Uterus (tissue), 4 donors: Measurements from ENCODE around the gene PCDH10. TPM values are rescaled to one million over a fixed set of nuclear protein-coding genes. Genes with fewer than 3 reads are reported as not detected.

Source experiments
- DNase-seq, 2 donors: peaks; one replicate each; pipeline ENCODE4 v3.0.0-alpha.2; 2019 to 2020
- H3K27ac ChIP-seq, 2 donors: fragments of 200-600 bp; sonication (generic); 1 replicate in 1 of 2; 2 replicates in 1 of 2; pipeline ENCODE4 v1.5.1; 2016 to 2018
- H3K27me3 ChIP-seq, 2 donors: fragments of 200-600 bp; sonication (generic); one replicate each; pipeline ENCODE4 v1.5.1; 2018 to 2019; ENCODE audit warnings: control low read depth in 1 of 2
- H3K36me3 ChIP-seq, 2 donors: fragments of 200-600 bp; sonication (generic); one replicate each; pipeline ENCODE4 v1.5.1; 2019; ENCODE audit warnings: control low read depth in 1 of 2
- H3K4me1 ChIP-seq, 2 donors: fragments of 200-600 bp; sonication (generic); one replicate each; pipeline ENCODE4 v1.5.1; 2018 to 2019; ENCODE audit warnings: control low read depth in 1 of 2
- H3K4me3 ChIP-seq, 2 donors: fragments of 200-600 bp; sonication (generic); 1 replicate in 1 of 2; 2 replicates in 1 of 2; pipeline ENCODE4 v1.5.1; 2018 to 2019; ENCODE audit warnings: mild to moderate bottlenecking in 1 of 2
- H3K9me3 ChIP-seq, 2 donors: fragments of 200-600 bp; sonication (generic); one replicate each; pipeline ENCODE4 v1.5.1; 2019; ENCODE audit warnings: control low read depth in 1 of 2
- POLR2A ChIP-seq, 2 donors: fragments of 450-650 bp; IDR thresholded peaks; one replicate each; pipeline ENCODE4 v1.6.1; 2016; ENCODE audit warnings: antibody characterized with exemption in 2 of 2, mild to moderate bottlenecking in 1 of 2, moderate library complexity in 1 of 2
- intact Hi-C: fragments of 100-400 bp; cut with DNase I; formaldehyde crosslinking; loops from one replicate; pipeline ENCODE4 v1.15.1; 2023; ENCODE audit warnings: low total_unique reads
- total RNA-seq, 4 donors: library from RNA; depleted of rRNA in 3 of 4; stranded (reverse); fragments of >200 nt in 3 of 4; gene quantifications; one replicate each; pipeline versions ENCODE4 v1.1.0 to v1.2.4, GENCODE V29; 2014 to 2023
- TF ChIP-seq, protein P1 (sequence below), 4 experiments: fragments of 200-600 bp in 2 of 4; fragments of 450-650 bp in 2 of 4; sonication (generic) in 2 of 4; IDR thresholded peaks; one replicate each; pipeline ENCODE4 v1.5.1; 2016 to 2019; ENCODE audit warnings: antibody characterized with exemption in 4 of 4, mild to moderate bottlenecking in 2 of 4, moderate library complexity in 1 of 4
- donor health status: DM: yes; HTN: yes; CAD: no.

The PCDH10 gene
- total RNA-seq, 4 donors from 2014 or later: 0.29 to 19.6 (median 3.1) TPM; not detected in 1

DNA sequence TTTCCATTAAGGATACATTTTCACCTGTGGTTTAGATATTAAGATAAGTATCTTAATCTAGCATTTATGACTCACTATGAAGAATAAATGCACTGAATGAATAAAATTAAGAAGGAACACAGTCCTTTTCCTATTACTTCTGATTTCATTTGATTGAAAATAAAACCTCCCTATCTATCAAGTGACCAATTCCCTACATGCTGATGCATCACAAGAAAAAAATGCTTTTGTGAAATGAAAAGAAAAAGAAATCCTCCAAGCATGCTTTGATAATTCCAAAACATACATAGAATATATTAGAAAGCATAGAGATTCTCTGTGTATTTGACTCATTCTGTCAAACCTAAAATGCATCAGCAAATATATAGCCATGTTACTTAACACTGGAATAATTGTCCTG is 37.1 kb downstream of the PCDH10 start:
- no peak overlapping the region for H3K27ac ChIP-seq
- H3K4me3 ChIP-seq: no peak overlapping the region
- DNase-seq: no peak
- no peaks in the 10 kb centered on the region for H3K4me1 ChIP-seq
- H3K9me3 ChIP-seq: no peaks in the 10 kb centered on the region
- intact Hi-C loops: no loop called here
- H3K36me3 ChIP-seq: no peaks in the 10 kb centered on the region
- no peak for TF ChIP-seq POLR2A (IDR thresholded peaks at IDR 0.05)
- TF ChIP-seq, protein P1, sequence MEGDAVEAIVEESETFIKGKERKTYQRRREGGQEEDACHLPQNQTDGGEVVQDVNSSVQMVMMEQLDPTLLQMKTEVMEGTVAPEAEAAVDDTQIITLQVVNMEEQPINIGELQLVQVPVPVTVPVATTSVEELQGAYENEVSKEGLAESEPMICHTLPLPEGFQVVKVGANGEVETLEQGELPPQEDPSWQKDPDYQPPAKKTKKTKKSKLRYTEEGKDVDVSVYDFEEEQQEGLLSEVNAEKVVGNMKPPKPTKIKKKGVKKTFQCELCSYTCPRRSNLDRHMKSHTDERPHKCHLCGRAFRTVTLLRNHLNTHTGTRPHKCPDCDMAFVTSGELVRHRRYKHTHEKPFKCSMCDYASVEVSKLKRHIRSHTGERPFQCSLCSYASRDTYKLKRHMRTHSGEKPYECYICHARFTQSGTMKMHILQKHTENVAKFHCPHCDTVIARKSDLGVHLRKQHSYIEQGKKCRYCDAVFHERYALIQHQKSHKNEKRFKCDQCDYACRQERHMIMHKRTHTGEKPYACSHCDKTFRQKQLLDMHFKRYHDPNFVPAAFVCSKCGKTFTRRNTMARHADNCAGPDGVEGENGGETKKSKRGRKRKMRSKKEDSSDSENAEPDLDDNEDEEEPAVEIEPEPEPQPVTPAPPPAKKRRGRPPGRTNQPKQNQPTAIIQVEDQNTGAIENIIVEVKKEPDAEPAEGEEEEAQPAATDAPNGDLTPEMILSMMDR (IDR thresholded peaks at IDR 0.05): no peak
- no peaks in the 10 kb centered on the region for H3K27me3 ChIP-seq

DNA sequence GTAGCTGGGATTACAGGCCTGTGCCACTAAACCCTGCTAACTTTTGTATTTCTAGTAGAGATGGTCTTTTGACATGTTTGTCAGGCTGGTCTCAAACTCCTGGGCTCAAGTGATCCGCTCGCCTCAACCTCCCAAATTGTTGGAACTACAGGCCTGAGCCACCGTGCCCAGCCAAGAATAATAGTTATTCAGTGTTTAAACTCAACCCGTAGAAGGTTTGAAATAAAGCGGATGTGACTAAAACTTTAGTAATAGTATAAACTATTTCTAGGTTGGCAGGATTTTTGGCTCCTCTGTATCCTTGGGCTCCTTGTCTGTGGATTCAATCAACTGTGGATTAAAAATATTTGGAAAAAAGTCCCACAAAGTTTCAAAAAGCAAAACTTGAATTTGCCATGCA is 37.8 kb downstream of the PCDH10 start:
- Histone ChIP-seq H3K27ac (no peak overlapping the region), H3K9me3 (no peaks in the 10 kb centered on the region), H3K36me3 (no peaks in the 10 kb centered on the region), H3K4me1 (no peaks in the 10 kb centered on the region), H3K4me3 (no peak overlapping the region), H3K27me3 (no peaks in the 10 kb centered on the region)
- DNase-seq: no peak
- TF ChIP-seq, protein P1 (IDR thresholded peaks at IDR 0.05): no peak
- TF ChIP-seq POLR2A (IDR thresholded peaks at IDR 0.05): no peak
- intact Hi-C loops: no loop called here

DNA sequence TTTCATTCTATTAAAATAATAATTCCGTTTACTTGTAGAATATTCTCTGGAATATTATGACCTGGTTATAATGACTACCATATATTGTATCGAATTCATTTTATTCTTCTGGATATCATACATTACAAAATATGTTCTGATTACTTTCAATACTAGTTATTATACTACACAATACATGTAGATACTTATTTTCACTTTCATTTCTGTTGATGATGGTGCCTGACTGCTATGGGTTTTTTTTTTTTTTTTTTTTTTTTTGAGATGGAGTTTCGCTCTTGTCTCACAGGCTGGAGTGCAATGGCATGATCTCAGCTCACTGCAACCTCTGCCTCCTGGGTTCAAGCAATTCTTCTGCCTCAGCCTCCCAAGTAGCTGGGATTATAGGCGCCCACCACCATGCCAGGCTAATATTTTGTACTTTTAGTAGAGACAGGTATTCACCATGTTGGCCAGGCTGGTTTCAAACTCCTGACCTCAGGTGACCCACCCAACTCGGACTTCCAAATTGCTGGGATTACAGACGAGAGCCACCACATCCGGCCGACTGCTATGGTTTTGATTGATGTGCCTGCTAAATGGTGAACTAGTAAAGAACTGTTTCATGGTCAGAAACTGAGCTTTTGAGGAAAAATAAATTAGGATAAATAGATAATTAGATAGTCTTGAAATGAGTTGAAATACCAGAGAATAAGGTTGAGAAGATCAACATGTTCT is 39.5 kb downstream of the PCDH10 start:
- H3K4me1 ChIP-seq: no peaks in the 10 kb centered on the region
- no peak for TF ChIP-seq POLR2A (IDR thresholded peaks at IDR 0.05)
- TF ChIP-seq, protein P1 (IDR thresholded peaks at IDR 0.05): no peak
- H3K36me3 ChIP-seq: no peaks in the 10 kb centered on the region
- no peaks in the 10 kb centered on the region for H3K9me3 ChIP-seq
- H3K27me3 ChIP-seq: no peaks in the 10 kb centered on the region
- DNase-seq: no peak
- H3K4me3 ChIP-seq: no peak overlapping the region
- H3K27ac ChIP-seq: no peak overlapping the region
- intact Hi-C loops: no loop called here

DNA sequence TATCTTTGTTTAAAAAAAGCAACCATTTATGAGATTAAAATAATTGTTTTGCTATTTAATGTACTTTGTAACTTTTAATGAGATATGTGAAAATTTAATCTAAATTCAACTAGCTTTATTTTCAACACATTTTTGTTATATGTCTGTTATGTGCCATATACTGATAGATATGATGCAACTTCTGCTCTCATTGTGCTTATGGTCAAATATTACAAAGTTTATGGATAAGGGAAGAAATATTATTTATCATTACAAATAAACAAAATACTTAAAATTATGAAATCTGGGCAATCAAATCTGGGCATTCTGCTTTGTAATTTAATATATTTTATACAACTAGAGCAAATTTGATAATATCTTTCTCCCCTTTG is 40.0 kb downstream of the PCDH10 start:
- H3K36me3 ChIP-seq: no peaks in the 10 kb centered on the region
- no peaks in the 10 kb centered on the region for H3K27me3 ChIP-seq
- TF ChIP-seq, protein P1 (IDR thresholded peaks at IDR 0.05): no peak
- no peak for TF ChIP-seq POLR2A (IDR thresholded peaks at IDR 0.05)
- DNase-seq: no peak
- no peak overlapping the region for H3K4me3 ChIP-seq
- intact Hi-C loops: no loop called here
- no peaks in the 10 kb centered on the region for H3K4me1 ChIP-seq
- no peaks in the 10 kb centered on the region for H3K9me3 ChIP-seq
- no peak overlapping the region for H3K27ac ChIP-seq

DNA sequence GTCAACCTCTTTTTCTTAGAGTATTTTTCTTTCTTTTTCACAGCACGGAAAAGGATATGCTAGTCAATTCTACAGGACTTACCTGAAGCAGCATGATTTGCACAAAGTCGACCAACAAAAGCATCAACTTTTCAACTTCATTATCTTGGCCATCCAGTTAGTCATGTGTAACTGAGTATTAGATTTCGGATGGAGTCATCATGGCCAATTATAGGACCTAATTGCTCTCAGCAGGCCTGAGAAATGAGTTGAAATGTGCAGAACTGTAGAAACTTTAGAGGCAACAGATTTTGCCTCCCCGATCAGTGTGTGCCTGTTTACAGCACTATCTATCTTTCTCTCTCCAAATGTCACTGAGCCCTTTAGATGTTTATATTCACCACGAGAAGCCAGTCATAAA is 41.0 kb downstream of the PCDH10 start:
- H3K27me3 ChIP-seq: no peaks in the 10 kb centered on the region
- no peak overlapping the region for H3K27ac ChIP-seq
- no peaks in the 10 kb centered on the region for H3K36me3 ChIP-seq
- no peaks in the 10 kb centered on the region for H3K9me3 ChIP-seq
- no peak for DNase-seq
- TF ChIP-seq, protein P1 (IDR thresholded peaks at IDR 0.05): no peak
- H3K4me1 ChIP-seq: no peaks in the 10 kb centered on the region
- no peak overlapping the region for H3K4me3 ChIP-seq
- intact Hi-C loops: no loop called here
